Lower leg skin (tissue), 4 donors: Measurements from ENCODE around the gene GRM7. TPM values are rescaled to one million over a fixed set of nuclear protein-coding genes. Genes with fewer than 3 reads are reported as not detected.

ENCODE experiments used
- DNase-seq, 2 donors: peaks; one replicate each; pipeline ENCODE4 v3.0.0-alpha.2; 2019; ENCODE audit warnings: low spot score in 2 of 2
- H3K4me3 ChIP-seq: fragments of 200-600 bp; sonication (generic); 2 replicates; pipeline ENCODE4 v1.5.1; 2017; ENCODE audit warnings: mild to moderate bottlenecking, low read depth; ENCODE audit not compliant: poor library complexity, severe bottlenecking
- CTCF ChIP-seq, 3 donors: fragments of 450-650 bp; IDR thresholded peaks; one replicate each; pipeline ENCODE4 v1.5.1; 2016; ENCODE audit warnings: antibody characterized with exemption in 3 of 3, mild to moderate bottlenecking in 3 of 3, moderate library complexity in 2 of 3
- POLR2A ChIP-seq, 2 donors: fragments of 450-650 bp; IDR thresholded peaks; one replicate each; pipeline ENCODE4 v1.6.1; 2016 to 2017; ENCODE audit warnings: antibody characterized with exemption in 2 of 2, mild to moderate bottlenecking in 1 of 2, moderate library complexity in 1 of 2
- WGBS, 2 donors: methylation state at CpG; one replicate each; pipeline ENCODE4 v1.1.5; 2018; 5-methylcytosine and 5-hydroxymethylcytosine counted together
- intact Hi-C: fragments of 100-400 bp; cut with DNase I; formaldehyde crosslinking; loops from one replicate; pipeline ENCODE4 v1.15.0; 2023; ENCODE audit warnings: low total_unique reads
- total RNA-seq, 4 donors: library from RNA; depleted of rRNA; stranded (reverse); fragments of >200 nt; gene quantifications; one replicate each; pipeline ENCODE4 v1.1.0, GENCODE V29; 2016

GRM7 gene
- total RNA-seq, 4 donors from 2014 or later: 0.32 TPM; not detected in 3

- H3K4me3 ChIP-seq: no peak overlapping the region
- 67 to 75% methylated on average over 5 of the region's 5 CpGs for WGBS, 2 donors
- intact Hi-C loops: loop anchor here (1.0 kb wide), 1 partner anchor 45 kb away; no protein-coding TSS in a partner anchor
- no peak for DNase-seq
- TF ChIP-seq CTCF (IDR thresholded peaks at IDR 0.05) (no peak), POLR2A (IDR thresholded peaks at IDR 0.05) (no peak)
These were observed 785.9 kb downstream of the GRM7 start for GRCh38 chr3:7646851-7647250.

GRCh38 chr3:7650466-7650865, 789.6 kb downstream of the GRM7 start:
- TF ChIP-seq POLR2A (IDR thresholded peaks at IDR 0.05) (no peak), CTCF (IDR thresholded peaks at IDR 0.05) (no peak)
- no peak for DNase-seq
- 79 to 94% methylated on average over 1 of the region's 1 CpG for WGBS, 2 donors
- H3K4me3 ChIP-seq: no peak overlapping the region
- intact Hi-C loops: no loop called here

GRCh38 chr3:7651274-7651673, 790.4 kb downstream of the GRM7 start:
- intact Hi-C loops: no loop called here
- 69 to 75% methylated on average over 2 of the region's 2 CpGs for WGBS, 2 donors
- no peak for DNase-seq
- no peak for TF ChIP-seq CTCF (IDR thresholded peaks at IDR 0.05)
- TF ChIP-seq POLR2A (IDR thresholded peaks at IDR 0.05): no peak
- no peak overlapping the region for H3K4me3 ChIP-seq

- no peak for DNase-seq
- WGBS, 2 donors: 13 to 24% methylated on average over 4 of the region's 4 CpGs
- intact Hi-C loops: no loop called here
- TF ChIP-seq CTCF (IDR thresholded peaks at IDR 0.05): no peak
- no peak for TF ChIP-seq POLR2A (IDR thresholded peaks at IDR 0.05)
- H3K4me3 ChIP-seq: no peak overlapping the region
These were observed 796.5 kb downstream of the GRM7 start for GRCh38 chr3:7657214-7658112.

- intact Hi-C loops: no loop called here
- TF ChIP-seq CTCF (IDR thresholded peaks at IDR 0.05) (no peak), POLR2A (IDR thresholded peaks at IDR 0.05) (no peak)
- 63 to 66% methylated on average over 3 of the region's 3 CpGs for WGBS, 2 donors
These were observed 797.4 kb downstream of the GRM7 start for GRCh38 chr3:7658294-7658693.

More at GRCh38 chr3:7658294-7658693, 797.4 kb downstream of the GRM7 start:
- no peak overlapping the region for H3K4me3 ChIP-seq
- DNase-seq: no peak
